ENCODE results near the gene WNK2.

Gene WNK2

GRCh38 chr9:93148721-93149120 lies 35.2 kb upstream of the WNK2 start:
- no peak overlapping the region for H3K4me3 ChIP-seq (ENCODE audit: low read length)
- no peak overlapping the region for H3K27ac ChIP-seq (ENCODE audit: low read depth, low read length)
- peaks cover 4% of the 10 kb centered on the region for H3F3A ChIP-seq (ENCODE audit: control insufficient read depth, insufficient read depth)
- no peaks in the 10 kb centered on the region for H3K27me3 ChIP-seq (ENCODE audit: control insufficient read depth, low read length)
- H3K9me2 ChIP-seq (replicated peaks; ENCODE audit: control insufficient read depth, low read length): no peaks in the 10 kb centered on the region
- no peaks in the 10 kb centered on the region for H3K79me2 ChIP-seq (ENCODE audit: control insufficient read depth, low read length)
- no peaks in the 10 kb centered on the region for H3K36me3 ChIP-seq (ENCODE audit: control insufficient read depth, low read length)
- H3K9me3 ChIP-seq (ENCODE audit: control insufficient read depth, insufficient read depth, low read length): no peaks in the 10 kb centered on the region
- no peak overlapping the region for H3K4me2 ChIP-seq (ENCODE audit: low read length)
- H4K20me1 ChIP-seq (ENCODE audit: control insufficient read depth, insufficient read depth, low read depth, low read length): no peaks in the 10 kb centered on the region
- TF ChIP-seq EZH2phosphoT487 (IDR thresholded peaks at IDR 0.05; ENCODE audit: borderline replicate concordance, low read length): no peak
- no peak for TF ChIP-seq CTCF (IDR thresholded peaks at IDR 0.05; ENCODE audit: low read depth, low read length, poor library complexity, severe bottlenecking)
- H3K4me1 ChIP-seq (ENCODE audit: control insufficient read depth, low read length): peaks cover 55% of the 10 kb centered on the region

- H4K20me1 ChIP-seq (ENCODE audit: control insufficient read depth, insufficient read depth, low read depth, low read length): no peaks in the 10 kb centered on the region
- H3K27me3 ChIP-seq (ENCODE audit: control insufficient read depth, low read length): no peaks in the 10 kb centered on the region
- H3K9me2 ChIP-seq (replicated peaks; ENCODE audit: control insufficient read depth, low read length): no peaks in the 10 kb centered on the region
- no peaks in the 10 kb centered on the region for H3K36me3 ChIP-seq (ENCODE audit: control insufficient read depth, low read length)
- 0 out of 2 replicates have a peak overlapping the region, but pooled peaks have one; percentile 20 for H3K4me2 ChIP-seq (ENCODE audit: low read length)
- no peak for TF ChIP-seq CTCF (IDR thresholded peaks at IDR 0.05; ENCODE audit: low read depth, low read length, poor library complexity, severe bottlenecking)
- TF ChIP-seq EZH2phosphoT487 (IDR thresholded peaks at IDR 0.05; ENCODE audit: borderline replicate concordance, low read length): no peak
- no peak overlapping the region for H3K4me3 ChIP-seq (ENCODE audit: low read length)
- H3K27ac ChIP-seq (ENCODE audit: low read depth, low read length): no peak overlapping the region
- no peaks in the 10 kb centered on the region for H3K9me3 ChIP-seq (ENCODE audit: control insufficient read depth, insufficient read depth, low read length)
- H3F3A ChIP-seq (ENCODE audit: control insufficient read depth, insufficient read depth): peaks cover 4% of the 10 kb centered on the region
- H3K4me1 ChIP-seq (ENCODE audit: control insufficient read depth, low read length): peaks cover 53% of the 10 kb centered on the region
- H3K79me2 ChIP-seq (ENCODE audit: control insufficient read depth, low read length): no peaks in the 10 kb centered on the region
Measured at GRCh38 chr9:93149361-93149760, 34.6 kb upstream of the WNK2 start.

GRCh38 chr9:93151097-93151784 lies 32.7 kb upstream of the WNK2 start:
- TF ChIP-seq EZH2phosphoT487 (IDR thresholded peaks at IDR 0.05; ENCODE audit: borderline replicate concordance, low read length) (no peak), CTCF (IDR thresholded peaks at IDR 0.05; ENCODE audit: low read depth, low read length, poor library complexity, severe bottlenecking) (no peak)
- no peaks in the 10 kb centered on the region for H4K20me1 ChIP-seq (ENCODE audit: control insufficient read depth, insufficient read depth, low read depth, low read length)
- H3K27me3 ChIP-seq (ENCODE audit: control insufficient read depth, low read length): no peaks in the 10 kb centered on the region
- no peaks in the 10 kb centered on the region for H3K9me2 ChIP-seq (replicated peaks; ENCODE audit: control insufficient read depth, low read length)
- no peaks in the 10 kb centered on the region for H3F3A ChIP-seq (ENCODE audit: control insufficient read depth, insufficient read depth)
- H3K4me3 ChIP-seq (ENCODE audit: low read length): no peak overlapping the region
- H3K4me2 ChIP-seq (ENCODE audit: low read length): no peak overlapping the region
- H3K36me3 ChIP-seq (ENCODE audit: control insufficient read depth, low read length): no peaks in the 10 kb centered on the region
- no peaks in the 10 kb centered on the region for H3K79me2 ChIP-seq (ENCODE audit: control insufficient read depth, low read length)
- no peaks in the 10 kb centered on the region for H3K9me3 ChIP-seq (ENCODE audit: control insufficient read depth, insufficient read depth, low read length)
- no peak overlapping the region for H3K27ac ChIP-seq (ENCODE audit: low read depth, low read length)
- H3K4me1 ChIP-seq (ENCODE audit: control insufficient read depth, low read length): peaks cover 42% of the 10 kb centered on the region

All from DOHH2 (cell line).